ENCODE results near the gene LYPD4.

The LYPD4 gene

DNA sequence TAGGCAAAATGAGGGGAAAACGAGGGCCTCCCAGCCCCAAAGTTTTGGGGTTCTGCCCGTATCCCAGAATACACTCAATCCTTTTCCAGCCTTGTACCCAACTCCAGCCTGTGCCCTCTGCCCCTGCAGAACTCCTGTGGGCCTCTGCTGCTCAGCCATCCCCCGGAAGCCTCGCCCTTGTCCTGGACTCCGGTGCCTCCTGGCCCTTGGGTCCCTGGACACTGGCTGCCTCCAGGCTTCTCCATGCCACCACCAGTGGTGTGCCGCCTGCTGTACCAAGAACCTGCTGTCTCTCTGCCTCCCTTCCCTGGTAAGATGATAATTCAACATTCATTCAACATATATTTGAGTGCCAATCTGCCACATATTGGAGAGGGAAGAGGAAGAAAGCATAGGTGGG, 4.2 kb upstream of the LYPD4 start:
- TF ChIP-seq, protein P1, sequence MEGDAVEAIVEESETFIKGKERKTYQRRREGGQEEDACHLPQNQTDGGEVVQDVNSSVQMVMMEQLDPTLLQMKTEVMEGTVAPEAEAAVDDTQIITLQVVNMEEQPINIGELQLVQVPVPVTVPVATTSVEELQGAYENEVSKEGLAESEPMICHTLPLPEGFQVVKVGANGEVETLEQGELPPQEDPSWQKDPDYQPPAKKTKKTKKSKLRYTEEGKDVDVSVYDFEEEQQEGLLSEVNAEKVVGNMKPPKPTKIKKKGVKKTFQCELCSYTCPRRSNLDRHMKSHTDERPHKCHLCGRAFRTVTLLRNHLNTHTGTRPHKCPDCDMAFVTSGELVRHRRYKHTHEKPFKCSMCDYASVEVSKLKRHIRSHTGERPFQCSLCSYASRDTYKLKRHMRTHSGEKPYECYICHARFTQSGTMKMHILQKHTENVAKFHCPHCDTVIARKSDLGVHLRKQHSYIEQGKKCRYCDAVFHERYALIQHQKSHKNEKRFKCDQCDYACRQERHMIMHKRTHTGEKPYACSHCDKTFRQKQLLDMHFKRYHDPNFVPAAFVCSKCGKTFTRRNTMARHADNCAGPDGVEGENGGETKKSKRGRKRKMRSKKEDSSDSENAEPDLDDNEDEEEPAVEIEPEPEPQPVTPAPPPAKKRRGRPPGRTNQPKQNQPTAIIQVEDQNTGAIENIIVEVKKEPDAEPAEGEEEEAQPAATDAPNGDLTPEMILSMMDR (IDR thresholded peaks at IDR 0.05; ENCODE audit: low read depth, low read length) = no peak
- DNase-seq (ENCODE audit: extremely low read depth, low read depth) = no peak

- no peak for DNase-seq (ENCODE audit: extremely low read depth, low read depth)
- TF ChIP-seq, protein P1 (IDR thresholded peaks at IDR 0.05; ENCODE audit: low read depth, low read length) = no peak
These were observed 3.0 kb upstream of the LYPD4 start for GRCh38 chr19:41847351-41848105.

GRCh38 chr19:41845051-41845590, 638 bp upstream of the LYPD4 start:
- no peak for DNase-seq (ENCODE audit: extremely low read depth, low read depth)
- TF ChIP-seq, protein P1 (IDR thresholded peaks at IDR 0.05; ENCODE audit: low read depth, low read length) = no peak

- TF ChIP-seq, protein P1 (IDR thresholded peaks at IDR 0.05; ENCODE audit: low read depth, low read length) = no peak
- no peak for DNase-seq (ENCODE audit: extremely low read depth, low read depth)
These were observed 343 bp upstream of the LYPD4 start, which contains the start of gene DMRTC2 for GRCh38 chr19:41845001-41845050. DMRTC2 (plus strand) TSS chr19:41845042; CDS start chr19:41847429, 2,387 bp downstream.

- TF ChIP-seq, protein P1 (IDR thresholded peaks at IDR 0.05; ENCODE audit: low read depth, low read length) = no peak
- no peak for DNase-seq (ENCODE audit: extremely low read depth, low read depth)
These were observed 1.1 kb downstream of the LYPD4 start for GRCh38 chr19:41843371-41843770.

DNA sequence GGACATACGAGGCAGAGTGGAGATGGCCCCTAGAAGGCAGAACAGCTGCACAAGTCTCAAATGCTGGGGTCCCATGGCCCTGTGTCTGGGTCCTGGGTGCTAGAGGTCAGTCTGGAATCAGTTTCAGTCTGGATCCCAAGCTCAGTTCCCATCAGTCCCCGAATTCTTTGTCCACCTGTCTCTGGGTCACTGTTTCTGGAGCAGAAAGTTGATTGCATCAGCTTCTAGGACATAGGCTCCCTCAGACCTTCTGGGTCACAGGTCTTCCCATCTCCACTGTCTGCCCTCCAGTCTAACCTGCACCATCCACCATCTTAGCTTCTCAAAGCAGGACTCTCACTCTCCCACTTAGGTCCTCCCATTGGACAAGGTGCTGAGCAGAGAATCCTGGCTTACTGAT, 5.3 kb downstream of the LYPD4 start:
- TF ChIP-seq, protein P1 (IDR thresholded peaks at IDR 0.05; ENCODE audit: low read depth, low read length) = no peak
- no peak for DNase-seq (ENCODE audit: extremely low read depth, low read depth)

DNA sequence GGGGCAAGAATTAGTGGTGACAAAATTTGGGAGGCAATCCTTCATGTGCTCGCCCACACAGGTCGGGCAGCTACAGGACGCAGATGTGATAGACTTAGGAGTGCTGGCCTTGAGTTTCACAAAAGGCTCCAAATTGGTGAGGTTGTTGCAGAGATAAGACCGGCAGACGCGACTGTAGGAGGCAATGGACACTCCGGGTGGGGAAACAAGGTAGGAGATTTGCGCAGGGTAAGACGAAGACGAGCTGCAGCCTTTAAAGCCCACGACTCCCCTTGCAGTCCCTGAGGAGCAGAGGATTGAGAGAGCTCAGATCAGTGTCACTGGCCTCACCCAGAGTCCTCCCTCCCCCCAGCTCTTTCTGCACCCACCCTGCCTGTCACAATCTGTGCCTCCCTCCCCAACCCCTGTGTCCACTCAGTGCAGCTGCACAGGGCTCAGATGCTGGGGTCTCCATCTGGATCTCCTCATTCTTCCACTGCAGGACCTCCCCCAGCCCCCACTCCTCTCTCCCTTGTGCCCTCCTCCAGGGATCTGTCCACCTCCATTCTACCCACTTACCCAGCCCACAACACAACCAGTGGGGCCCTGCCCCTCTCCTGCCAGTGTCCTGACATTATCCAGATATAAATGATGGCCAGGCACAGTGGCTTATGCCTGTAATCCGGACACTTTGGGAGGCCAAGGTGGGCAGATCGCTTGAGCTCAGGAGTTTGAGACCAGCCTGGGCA, 6.3 kb downstream of the LYPD4 start:
- DNase-seq (ENCODE audit: extremely low read depth, low read depth) = no peak
- TF ChIP-seq, protein P1 (IDR thresholded peaks at IDR 0.05; ENCODE audit: low read depth, low read length) = no peak
